Transverse colon (tissue), 3 donors: Measurements from ENCODE around the gene TMEM130.

Experiments used
- EP300 ChIP-seq: sonication (generic); formaldehyde crosslinking; IDR thresholded peaks from one replicate; pipeline ENCODE4 v1.6.1; 2017; ENCODE audit warnings: antibody characterized with exemption, low read depth
- POLR2A ChIP-seq: fragments of 450-650 bp; IDR thresholded peaks from one replicate; pipeline ENCODE4 v1.6.1; 2016; ENCODE audit warnings: antibody characterized with exemption, mild to moderate bottlenecking, moderate library complexity
- TF ChIP-seq, protein P1 (sequence below), 5 experiments: fragments of 200-600 bp in 3 of 5; fragments of 450-650 bp in 2 of 5; sonication (generic) in 3 of 5; IDR thresholded peaks; 1 replicate in 2 of 5; 2 replicates in 3 of 5; pipeline ENCODE4 v1.5.1; 2016 to 2017; ENCODE audit warnings: antibody characterized with exemption in 5 of 5, inconsistent platforms in 3 of 5, mild to moderate bottlenecking in 2 of 5, moderate library complexity in 1 of 5

DNA sequence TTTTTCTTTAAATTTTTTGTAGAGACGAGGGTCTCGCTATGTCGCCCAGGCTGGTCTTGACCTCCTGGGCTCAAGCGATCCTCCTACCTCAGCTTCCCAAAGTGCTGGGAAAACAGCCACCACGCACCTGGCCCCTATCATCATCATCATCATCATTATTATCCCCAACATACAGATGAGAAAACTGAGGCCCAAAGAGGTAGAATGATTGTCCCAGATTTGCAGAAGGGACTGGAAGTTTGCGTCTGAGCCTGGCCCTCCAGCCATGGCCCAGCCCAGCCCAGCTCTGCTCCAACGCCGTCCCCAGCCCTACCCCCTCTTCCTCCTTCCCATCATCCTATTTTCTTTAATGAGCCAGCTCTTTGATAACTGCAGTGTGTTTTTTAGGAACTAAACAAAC lies 34.9 kb downstream of the TMEM130 start:
- TF ChIP-seq POLR2A = no peak
- TF ChIP-seq, protein P1, sequence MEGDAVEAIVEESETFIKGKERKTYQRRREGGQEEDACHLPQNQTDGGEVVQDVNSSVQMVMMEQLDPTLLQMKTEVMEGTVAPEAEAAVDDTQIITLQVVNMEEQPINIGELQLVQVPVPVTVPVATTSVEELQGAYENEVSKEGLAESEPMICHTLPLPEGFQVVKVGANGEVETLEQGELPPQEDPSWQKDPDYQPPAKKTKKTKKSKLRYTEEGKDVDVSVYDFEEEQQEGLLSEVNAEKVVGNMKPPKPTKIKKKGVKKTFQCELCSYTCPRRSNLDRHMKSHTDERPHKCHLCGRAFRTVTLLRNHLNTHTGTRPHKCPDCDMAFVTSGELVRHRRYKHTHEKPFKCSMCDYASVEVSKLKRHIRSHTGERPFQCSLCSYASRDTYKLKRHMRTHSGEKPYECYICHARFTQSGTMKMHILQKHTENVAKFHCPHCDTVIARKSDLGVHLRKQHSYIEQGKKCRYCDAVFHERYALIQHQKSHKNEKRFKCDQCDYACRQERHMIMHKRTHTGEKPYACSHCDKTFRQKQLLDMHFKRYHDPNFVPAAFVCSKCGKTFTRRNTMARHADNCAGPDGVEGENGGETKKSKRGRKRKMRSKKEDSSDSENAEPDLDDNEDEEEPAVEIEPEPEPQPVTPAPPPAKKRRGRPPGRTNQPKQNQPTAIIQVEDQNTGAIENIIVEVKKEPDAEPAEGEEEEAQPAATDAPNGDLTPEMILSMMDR (IDR thresholded peaks at IDR 0.05) = no peak
- no peak for TF ChIP-seq EP300
